Erythroblast (primary cell): ENCODE measurements around the gene CACNA2D2.

Source experiments
- GATA1 ChIP-seq: IDR thresholded peaks from 2 replicates; pipeline ENCODE4 v1.6.1; 2011; ENCODE audit warnings: low read depth, mild to moderate bottlenecking, control low read depth, low read length, moderate library complexity
- POLR2A ChIP-seq: IDR thresholded peaks from 2 replicates; pipeline ENCODE4 v1.6.1; 2011; ENCODE audit warnings: mild to moderate bottlenecking, low read length

DNA sequence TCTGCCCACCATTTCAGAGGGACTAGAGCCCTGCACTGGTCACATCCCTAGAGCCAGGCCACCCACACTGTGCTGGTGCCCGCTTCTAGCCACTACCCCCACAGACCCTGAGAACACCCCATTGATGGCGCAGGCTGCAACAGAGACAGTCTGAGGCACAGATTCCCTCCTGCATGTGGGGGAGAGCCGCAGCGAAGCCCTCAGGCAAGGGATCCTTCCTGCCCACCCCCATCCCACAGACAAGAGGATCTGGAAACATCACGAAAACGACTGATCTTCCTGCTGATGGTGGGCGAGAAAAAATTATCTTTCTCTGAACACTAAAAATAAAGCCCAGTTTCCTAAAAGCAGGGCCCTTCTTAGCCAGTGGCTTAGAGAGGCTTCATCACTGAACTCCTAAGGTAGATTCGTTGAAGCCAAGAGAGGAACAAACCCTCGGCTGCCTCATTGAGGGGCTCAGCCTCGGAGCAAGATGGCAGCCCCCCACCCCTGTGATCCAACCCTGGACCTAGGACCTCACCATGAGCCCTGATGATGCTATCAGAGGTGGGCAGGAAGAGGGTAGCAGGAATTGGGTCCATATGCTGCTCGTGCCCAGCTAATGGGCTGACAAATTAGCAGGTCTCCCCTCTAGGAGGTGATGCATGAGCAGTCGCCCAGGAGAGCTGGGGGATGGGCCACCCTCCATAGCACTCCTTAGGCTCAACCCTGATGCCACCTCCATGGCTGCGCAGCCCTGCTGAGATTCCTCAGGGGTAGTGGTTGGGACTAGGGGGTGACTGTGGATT lies 54.5 kb downstream of the CACNA2D2 start:
- no peak for TF ChIP-seq POLR2A
- no peak for TF ChIP-seq GATA1
